Sigmoid colon (tissue), 7 donors: ENCODE data around the gene SLCO1A2. TPM values are rescaled to one million over a fixed set of nuclear protein-coding genes. Genes with fewer than 3 reads are reported as not detected.

Experiments used
- DNase-seq: peaks from one replicate; pipeline ENCODE4 v3.0.0-alpha.2; 2019
- H3K27ac ChIP-seq, 4 donors: fragments of 200-600 bp; sonication (generic); one replicate each; pipeline ENCODE4 v1.5.1; 2016 to 2019; ENCODE audit warnings: mild to moderate bottlenecking in 1 of 4
- H3K27me3 ChIP-seq, 3 donors: fragments of 200-600 bp; sonication (generic); one replicate each; pipeline ENCODE4 v1.5.1; 2019; ENCODE audit warnings: mild to moderate bottlenecking in 1 of 3
- H3K36me3 ChIP-seq, 4 donors: fragments of 200-600 bp; sonication (generic); one replicate each; pipeline ENCODE4 v1.5.1; 2016 to 2019
- H3K4me1 ChIP-seq, 4 donors: fragments of 200-600 bp; sonication (generic); one replicate each; pipeline ENCODE4 v1.5.1; 2017 to 2019
- H3K4me3 ChIP-seq, 4 donors: fragments of 200-600 bp; sonication (generic); one replicate each; pipeline ENCODE4 v1.5.1; 2017 to 2019; ENCODE audit warnings: mild to moderate bottlenecking in 2 of 4, moderate library complexity in 1 of 4
- H3K9me3 ChIP-seq, 4 donors: fragments of 200-600 bp in 3 of 4; sonication (generic) in 3 of 4; one replicate each; pipeline versions ENCODE4 v1.5.1 to v1.6.1; 2013 to 2019
- CTCF ChIP-seq, 4 experiments: fragments of 450-650 bp in 3 of 4; fragments of 200-600 bp in 1 of 4; IDR thresholded peaks; one replicate each; pipeline ENCODE4 v1.5.1; 2016 to 2019; ENCODE audit warnings: antibody characterized with exemption in 4 of 4, mild to moderate bottlenecking in 3 of 4, moderate library complexity in 2 of 4
- EP300 ChIP-seq, 4 donors: sonication (generic); formaldehyde crosslinking; IDR thresholded peaks; one replicate each; pipeline ENCODE4 v1.6.1; 2017; ENCODE audit warnings: antibody characterized with exemption in 4 of 4
- POLR2A ChIP-seq, 2 donors: fragments of 450-650 bp; IDR thresholded peaks; one replicate each; pipeline ENCODE4 v1.6.1; 2016; ENCODE audit warnings: antibody characterized with exemption in 2 of 2, mild to moderate bottlenecking in 2 of 2, moderate library complexity in 2 of 2
- POLR2AphosphoS5 ChIP-seq, 4 donors: sonication (generic); formaldehyde crosslinking; IDR thresholded peaks; one replicate each; pipeline ENCODE4 v1.6.1; 2017; ENCODE audit warnings: antibody characterized with exemption in 4 of 4
- WGBS, 2 donors: extraction: QIAGEN DNeasy Blood & Tissue Kit; methylation state at CpG; one replicate each; pipeline ENCODE4 v1.1.7; 2013; 5-methylcytosine and 5-hydroxymethylcytosine counted together
- intact Hi-C: fragments of 100-400 bp; cut with DNase I; formaldehyde crosslinking; loops from one replicate; pipeline ENCODE4 v1.15.1; 2023
- polyA plus RNA-seq, 3 donors: library from polyadenylated mRNA; stranded (reverse); fragments of 200-250 nt; gene quantifications; one replicate each; pipeline ENCODE4 v1.2.3, GENCODE V29; 2013
- total RNA-seq, 4 donors: library from RNA; depleted of rRNA; stranded (reverse); fragments of >200 nt; gene quantifications; one replicate each; pipeline ENCODE4 v1.1.0, GENCODE V29; 2016
- donor health status: healthy with polysubstance abuse.
- donor health status: Bipolar disorder and iron deficiency.
- donor health status: healthy.

SLCO1A2 gene
- total and polyA plus RNA-seq, 7 donors: under 0.01 TPM; not detected in 6

GRCh38 chr12:21353487-21353886, 18.8 kb upstream of the SLCO1A2 start:
- H3K9me3 ChIP-seq: no peaks in the 10 kb centered on the region
- 48 to 57% methylated on average over 1 of the region's 1 CpG for WGBS, 2 donors
- H3K27ac ChIP-seq: no peak overlapping the region
- H3K4me1 ChIP-seq: no peaks in the 10 kb centered on the region
- no peak overlapping the region for H3K4me3 ChIP-seq
- intact Hi-C loops: no loop called here
- DNase-seq: no peak
- TF ChIP-seq EP300 (IDR thresholded peaks at IDR 0.05) (no peak), POLR2A (IDR thresholded peaks at IDR 0.05) (no peak), POLR2AphosphoS5 (IDR thresholded peaks at IDR 0.05) (no peak), CTCF (IDR thresholded peaks at IDR 0.05) (no peak)
- no peaks in the 10 kb centered on the region for H3K27me3 ChIP-seq
- no peaks in the 10 kb centered on the region for H3K36me3 ChIP-seq

- Histone ChIP-seq H3K9me3 (no peaks in the 10 kb centered on the region), H3K27ac (no peak overlapping the region), H3K36me3 (no peaks in the 10 kb centered on the region), H3K4me3 (no peak overlapping the region), H3K27me3 (no peaks in the 10 kb centered on the region), H3K4me1 (no peaks in the 10 kb centered on the region)
- intact Hi-C loops: no loop called here
- WGBS, 2 donors: 17 to 57% methylated on average over 1 of the region's 1 CpG
- DNase-seq: no peak
- TF ChIP-seq EP300 (IDR thresholded peaks at IDR 0.05): no peak
- TF ChIP-seq POLR2A (IDR thresholded peaks at IDR 0.05): no peak
- TF ChIP-seq CTCF (IDR thresholded peaks at IDR 0.05): no peak
- TF ChIP-seq POLR2AphosphoS5 (IDR thresholded peaks at IDR 0.05): no peak
These were observed 16.3 kb upstream of the SLCO1A2 start for GRCh38 chr12:21350975-21351374.

- Histone ChIP-seq H3K9me3 (no peaks in the 10 kb centered on the region), H3K36me3 (no peaks in the 10 kb centered on the region), H3K27ac (no peak overlapping the region), H3K4me3 (no peak overlapping the region), H3K4me1 (no peaks in the 10 kb centered on the region), H3K27me3 (no peaks in the 10 kb centered on the region)
- 51 to 75% methylated on average over 1 of the region's 1 CpG for WGBS, 2 donors
- TF ChIP-seq POLR2A (IDR thresholded peaks at IDR 0.05) (no peak), POLR2AphosphoS5 (IDR thresholded peaks at IDR 0.05) (no peak), EP300 (IDR thresholded peaks at IDR 0.05) (no peak), CTCF (IDR thresholded peaks at IDR 0.05) (no peak)
- intact Hi-C loops: no loop called here
- DNase-seq: no peak
These were observed 12.0 kb upstream of the SLCO1A2 start for GRCh38 chr12:21346542-21347205.

DNA sequence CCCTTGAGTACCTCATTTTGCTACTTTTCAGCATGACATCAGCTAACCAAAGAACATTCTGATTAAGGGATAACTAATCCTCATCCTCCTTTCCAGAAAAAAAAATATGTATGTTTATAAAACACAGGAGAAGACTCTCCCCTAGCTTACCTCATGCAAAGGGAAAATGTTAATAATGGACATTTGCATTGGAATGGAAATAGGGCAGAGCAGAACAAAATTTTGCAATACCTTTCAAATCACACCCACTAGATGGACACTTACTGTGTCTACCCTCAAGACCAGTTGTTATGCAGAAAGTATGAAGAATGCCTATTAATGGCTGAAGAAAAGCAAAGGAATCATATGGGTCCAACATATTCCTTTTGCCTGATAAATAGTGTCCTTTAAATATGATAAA, 8.9 kb upstream of the SLCO1A2 start:
- no peak overlapping the region for H3K27ac ChIP-seq
- H3K4me3 ChIP-seq: no peak overlapping the region
- DNase-seq: no peak
- H3K9me3 ChIP-seq: no peaks in the 10 kb centered on the region
- H3K36me3 ChIP-seq: no peaks in the 10 kb centered on the region
- H3K27me3 ChIP-seq: no peaks in the 10 kb centered on the region
- TF ChIP-seq EP300 (IDR thresholded peaks at IDR 0.05) (no peak), CTCF (IDR thresholded peaks at IDR 0.05) (no peak)
- intact Hi-C loops: no loop called here
- no peaks in the 10 kb centered on the region for H3K4me1 ChIP-seq

GRCh38 chr12:21341769-21342168, 7.1 kb upstream of the SLCO1A2 start:
- Histone ChIP-seq H3K4me3 (no peak overlapping the region), H3K27ac (no peak overlapping the region), H3K27me3 (no peaks in the 10 kb centered on the region), H3K4me1 (no peaks in the 10 kb centered on the region), H3K9me3 (no peaks in the 10 kb centered on the region), H3K36me3 (no peaks in the 10 kb centered on the region)
- no peak for DNase-seq
- TF ChIP-seq CTCF (IDR thresholded peaks at IDR 0.05) (no peak), POLR2AphosphoS5 (IDR thresholded peaks at IDR 0.05) (no peak), EP300 (IDR thresholded peaks at IDR 0.05) (no peak), POLR2A (IDR thresholded peaks at IDR 0.05) (no peak)
- intact Hi-C loops: no loop called here
- WGBS, 2 donors: 78 to 79% methylated on average over 4 of the region's 4 CpGs
